C4-2B (cell line): Measurements from ENCODE around the gene KRTAP20-4.

Source experiments
- CTCF ChIP-seq: fragments of 450-650 bp; conservative IDR thresholded peaks from 2 replicates; pipeline ENCODE4 v1.5.1; 2017; ENCODE audit warnings: mild to moderate bottlenecking
- ZFX ChIP-seq: fragments of 450-650 bp; IDR thresholded peaks from 2 replicates; pipeline ENCODE4 v1.6.1; 2017

- TF ChIP-seq CTCF (no peak), ZFX (no peak)
These were observed 5.2 kb downstream of the KRTAP20-4 start for GRCh38 chr21:30625449-30626165.
